D721Med (cell line): ENCODE measurements around the gene SCD5.
A peak's percentile ranks its signal among the peaks of the same experiment; 100 is the strongest.

Experiments
- DNase-seq: peaks from one replicate; pipeline ENCODE4 v3.0.0; 2011; ENCODE audit warnings: low spot score; ENCODE audit not compliant: insufficient read length
- FAIRE-seq: peaks from 2 replicates; lab custom pipeline; 2011; peaks lifted over from hg19 to GRCh38; lab: Jason Lieb, UNC
- TF ChIP-seq, protein P1 (sequence below): IDR thresholded peaks from 2 replicates; pipeline ENCODE4 v1.5.1; 2012; ENCODE audit warnings: mild to moderate bottlenecking, control low read depth; ENCODE audit not compliant: insufficient read depth; ENCODE audit errors: missing control alignments

SCD5 gene

DNA sequence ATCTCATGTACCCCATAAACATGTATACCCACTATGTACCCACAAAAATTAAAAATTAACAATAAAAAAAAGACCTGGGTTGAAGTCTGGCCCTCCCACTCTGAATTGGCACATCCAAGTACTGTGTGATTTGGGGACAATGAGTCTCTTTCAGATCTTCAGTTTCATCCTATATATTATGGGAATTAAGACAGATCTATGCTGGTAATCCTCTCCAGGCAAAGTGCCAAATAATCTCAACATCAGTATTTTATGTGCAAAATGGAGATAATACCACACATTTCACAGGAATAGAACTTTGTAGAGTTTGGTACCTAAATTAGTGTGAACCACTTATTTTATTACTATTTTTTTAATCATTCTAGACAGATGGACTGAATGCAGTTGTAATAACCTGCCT, 11.0 kb upstream of the SCD5 start:
- TF ChIP-seq, protein P1, sequence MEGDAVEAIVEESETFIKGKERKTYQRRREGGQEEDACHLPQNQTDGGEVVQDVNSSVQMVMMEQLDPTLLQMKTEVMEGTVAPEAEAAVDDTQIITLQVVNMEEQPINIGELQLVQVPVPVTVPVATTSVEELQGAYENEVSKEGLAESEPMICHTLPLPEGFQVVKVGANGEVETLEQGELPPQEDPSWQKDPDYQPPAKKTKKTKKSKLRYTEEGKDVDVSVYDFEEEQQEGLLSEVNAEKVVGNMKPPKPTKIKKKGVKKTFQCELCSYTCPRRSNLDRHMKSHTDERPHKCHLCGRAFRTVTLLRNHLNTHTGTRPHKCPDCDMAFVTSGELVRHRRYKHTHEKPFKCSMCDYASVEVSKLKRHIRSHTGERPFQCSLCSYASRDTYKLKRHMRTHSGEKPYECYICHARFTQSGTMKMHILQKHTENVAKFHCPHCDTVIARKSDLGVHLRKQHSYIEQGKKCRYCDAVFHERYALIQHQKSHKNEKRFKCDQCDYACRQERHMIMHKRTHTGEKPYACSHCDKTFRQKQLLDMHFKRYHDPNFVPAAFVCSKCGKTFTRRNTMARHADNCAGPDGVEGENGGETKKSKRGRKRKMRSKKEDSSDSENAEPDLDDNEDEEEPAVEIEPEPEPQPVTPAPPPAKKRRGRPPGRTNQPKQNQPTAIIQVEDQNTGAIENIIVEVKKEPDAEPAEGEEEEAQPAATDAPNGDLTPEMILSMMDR, result no peak
- DNase-seq (no peak), FAIRE-seq (no peak)

DNA sequence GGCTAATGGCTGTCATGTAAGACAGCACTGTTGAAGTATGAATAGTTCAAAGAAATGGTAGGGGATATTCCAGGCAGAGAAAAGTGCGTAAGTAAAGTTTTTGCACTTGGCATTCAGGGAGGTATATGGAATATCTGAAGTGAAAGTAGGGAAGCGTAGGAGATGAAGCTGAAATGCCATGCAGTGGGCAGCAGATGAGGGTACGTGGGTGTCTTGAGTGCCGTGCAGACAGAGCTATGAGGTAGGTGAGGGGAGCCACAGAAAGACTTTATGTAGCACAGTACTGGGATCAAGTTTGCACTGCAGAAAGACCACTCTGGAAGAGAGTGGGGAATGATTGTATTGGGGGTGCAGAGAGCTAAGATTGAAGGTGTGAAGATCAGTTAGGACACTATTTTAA, 5.2 kb upstream of the SCD5 start:
- DNase-seq (no peak), FAIRE-seq (no peak)
- TF ChIP-seq, protein P1, result no peak

DNA sequence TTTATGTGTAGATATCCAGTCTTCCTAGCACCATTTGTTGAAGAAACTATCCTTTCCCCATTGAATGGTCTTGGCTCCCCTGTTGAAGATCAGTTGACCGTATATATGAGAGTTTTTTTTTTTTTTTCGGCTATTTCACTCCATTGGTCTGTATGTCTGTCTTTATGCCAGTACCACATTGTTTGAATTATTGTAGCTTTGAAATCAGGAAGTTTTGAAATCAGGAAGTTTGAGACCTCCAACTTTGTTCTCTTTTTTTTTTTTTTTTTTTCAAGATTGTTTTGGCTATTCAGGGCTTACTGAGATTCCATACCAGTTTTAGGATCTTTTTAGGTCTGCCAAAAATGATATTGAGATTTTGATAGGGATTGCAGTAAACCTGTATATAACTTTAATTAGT, 4.3 kb upstream of the SCD5 start:
- TF ChIP-seq, protein P1, result no peak
- DNase-seq, result no peak
- FAIRE-seq, result no peak

DNA sequence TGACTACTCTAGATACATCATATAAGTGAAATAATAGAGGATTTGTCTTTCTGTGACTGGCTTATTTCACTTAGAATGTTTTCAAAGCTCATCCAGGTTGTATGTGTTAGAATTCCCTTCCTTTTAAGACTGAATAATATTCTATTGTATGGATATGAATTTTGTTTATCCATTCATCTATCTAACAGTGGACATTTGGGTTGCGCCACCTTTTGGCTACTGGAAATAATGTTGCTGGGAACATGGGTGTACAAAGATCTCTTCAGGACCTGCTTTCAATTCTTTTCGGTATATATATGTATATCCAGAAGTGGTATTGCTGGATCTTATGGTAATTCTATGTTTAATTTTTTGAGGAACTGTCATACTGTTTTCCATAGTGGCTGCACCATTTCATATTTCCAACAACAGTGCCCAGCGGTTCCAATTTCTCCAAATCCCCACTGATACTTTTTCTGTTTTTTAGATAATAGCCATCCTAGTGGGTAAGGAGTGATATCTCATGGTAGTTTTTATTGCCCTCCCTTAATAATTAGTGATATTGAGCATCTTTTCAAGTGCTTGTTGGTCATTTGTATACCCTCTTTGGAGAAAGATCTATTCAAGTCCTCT, 3.4 kb upstream of the SCD5 start:
- TF ChIP-seq, protein P1, result peak; percentile 69

DNA sequence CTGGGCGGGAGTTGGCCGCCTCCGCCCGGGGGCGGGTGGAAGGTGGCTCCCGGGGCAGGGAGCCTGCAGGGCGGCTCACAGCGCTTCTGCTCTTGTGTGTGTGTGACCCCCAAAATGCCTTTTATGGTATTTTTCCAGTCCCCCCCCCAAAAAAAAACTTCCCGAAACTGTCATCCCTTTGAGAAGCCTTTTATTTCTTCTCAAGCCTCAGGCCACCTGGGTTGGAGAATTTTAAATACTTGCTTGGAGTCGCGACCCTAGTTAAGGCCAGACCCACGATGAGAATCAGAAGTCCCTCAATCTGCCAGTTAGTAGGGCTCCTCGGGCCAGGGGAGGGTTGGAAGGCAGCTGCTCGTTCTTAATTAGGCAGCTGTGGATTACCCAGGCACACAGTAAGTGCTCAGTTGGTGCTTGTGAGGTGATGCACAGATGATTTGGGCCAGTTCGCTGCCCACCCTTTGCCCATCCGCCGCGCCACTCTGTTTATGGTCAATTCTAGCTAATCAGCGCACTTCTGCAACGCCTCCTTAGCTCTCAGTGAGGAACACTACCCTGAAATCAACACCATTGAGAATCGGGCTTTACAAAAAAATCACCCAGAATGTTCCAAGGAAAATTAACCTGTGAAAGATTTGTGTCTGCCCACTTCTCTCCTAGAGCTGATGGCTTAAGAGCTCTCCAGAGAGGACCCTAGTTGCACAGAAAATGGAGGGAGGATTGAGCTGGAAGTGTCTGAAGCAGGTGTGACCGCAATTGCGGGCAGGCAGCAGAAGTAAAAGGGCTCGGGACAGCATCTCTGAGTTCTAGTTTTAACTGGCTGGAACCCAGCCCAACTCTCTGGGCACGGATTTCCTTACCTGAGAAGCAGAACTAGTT, 648 bp upstream of the SCD5 start:
- TF ChIP-seq, protein P1, result no peak
- DNase-seq (no peak), FAIRE-seq (no peak)

More for the DNA sequence above, 3.4 kb upstream of the SCD5 start:
- DNase-seq, result no peak
- peak; percentile 51 for FAIRE-seq

DNA sequence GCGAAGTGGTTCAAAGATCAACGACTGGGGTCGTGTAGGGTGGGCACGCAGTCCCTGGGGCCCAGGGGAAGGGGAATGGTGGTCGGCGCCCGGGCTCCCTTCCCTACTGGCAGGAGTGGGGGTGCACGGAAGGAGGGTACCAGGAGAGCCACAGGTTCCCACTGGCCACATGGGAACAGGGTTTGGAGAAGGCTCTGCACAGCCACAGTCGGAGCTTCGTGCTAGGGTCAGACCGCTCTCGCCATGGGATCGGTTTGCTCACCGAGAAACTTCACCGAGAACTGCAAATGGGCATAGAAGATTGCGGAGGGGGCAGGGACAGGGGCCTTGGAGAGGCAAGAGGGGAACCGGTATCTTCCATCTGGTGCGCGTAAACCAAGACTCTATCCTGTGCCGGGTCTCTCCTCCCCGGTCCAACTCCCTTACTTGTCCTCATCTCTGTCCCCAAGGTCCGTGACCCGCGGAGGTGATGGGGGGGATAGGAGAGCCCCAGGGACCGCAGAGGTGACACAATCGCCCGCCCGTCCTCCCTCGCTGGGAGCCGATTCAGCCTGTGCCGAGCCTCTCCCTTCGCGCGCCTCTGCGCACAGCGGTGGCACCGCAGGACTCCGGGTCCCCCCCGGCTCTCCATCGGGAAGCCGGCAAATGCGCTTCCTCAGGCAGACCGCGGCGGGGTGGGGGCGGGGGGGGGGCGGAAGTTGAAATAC, 1.0 kb downstream of the SCD5 start:
- DNase-seq, result no peak
- no peak for FAIRE-seq
- TF ChIP-seq, protein P1, result no peak
